Heart right ventricle (tissue), 16 donors: ENCODE results near the gene ATXN7L1. TPM values are rescaled to one million over a fixed set of nuclear protein-coding genes. Genes with fewer than 3 reads are reported as not detected.

Experiments used
- ATAC-seq, 8 donors: fragments of 200-7000 bp; cut with Tn5 transposase; one replicate each; pipeline ENCODE4 v1.9.1; 2020; ENCODE audit warnings: mild to moderate bottlenecking in 8 of 8, moderate library complexity in 8 of 8, moderate number of reproducible peaks in 1 of 8
- DNase-seq, 2 donors: peaks; one replicate each; pipeline ENCODE4 v3.0.0-alpha.2; 2020
- H3K27ac ChIP-seq, 10 donors: fragments of 200-600 bp; sonication (generic) in 2 of 10; one replicate each; pipeline versions ENCODE4 v1.5.0 to v1.8.0; 2020 to 2022; ENCODE audit warnings: mild to moderate bottlenecking in 3 of 10
- H3K27me3 ChIP-seq, 7 donors: fragments of 200-600 bp; one replicate each; pipeline ENCODE4 v1.8.0; 2021 to 2022; ENCODE audit warnings: mild to moderate bottlenecking in 2 of 7
- H3K36me3 ChIP-seq, 9 donors: fragments of 200-600 bp; sonication (generic) in 1 of 9; one replicate each; pipeline versions ENCODE4 v1.5.0 to v1.8.0; 2020 to 2022; ENCODE audit warnings: mild to moderate bottlenecking in 2 of 9
- H3K4me1 ChIP-seq, 9 donors: fragments of 200-600 bp; sonication (generic) in 1 of 9; one replicate each; pipeline versions ENCODE4 v1.5.0 to v1.8.0; 2020 to 2022; ENCODE audit warnings: mild to moderate bottlenecking in 4 of 9
- H3K4me3 ChIP-seq, 10 donors: fragments of 200-600 bp; sonication (generic) in 2 of 10; one replicate each; pipeline versions ENCODE4 v1.5.0 to v1.8.0; 2020 to 2022; ENCODE audit warnings: mild to moderate bottlenecking in 7 of 10, moderate library complexity in 2 of 10
- H3K9me3 ChIP-seq, 11 donors: fragments of 200-600 bp in 10 of 11; sonication (generic) in 2 of 11; one replicate each; pipeline versions ENCODE4 v1.5.0 to v1.8.0; 2013 to 2022; ENCODE audit warnings: mild to moderate bottlenecking in 2 of 11, control low read depth in 1 of 11, moderate library complexity in 1 of 11
- whole genome bisulfite sequencing, 2 donors: extraction: QIAGEN DNeasy Blood & Tissue Kit; methylation state at CpG; one replicate each; pipeline ENCODE4 v1.1.7; 2013; ENCODE audit warnings: inconsistent platforms in 1 of 2; 5-methylcytosine and 5-hydroxymethylcytosine counted together
- intact Hi-C, 10 donors: fragments of 100-400 bp; cut with DNase I; formaldehyde crosslinking; loops; one replicate each; pipeline versions ENCODE4 v1.11.1 to v1.14.2; 2022
- polyA plus RNA-seq, 2 donors: library from polyadenylated mRNA; stranded (reverse); fragments of 200-250 nt; gene quantifications; one replicate each; pipeline ENCODE4 v1.2.3, GENCODE V29; 2013
- total RNA-seq, 10 donors: library from RNA; stranded (reverse); fragmentation: NEBNext Ultra II Directional in 3 of 10; extraction: Animal tissue kit (Norgen Biotek cat#: 25700) in 3 of 10; gene quantifications; one replicate each; pipeline versions ENCODE4 v1.2.1 to v1.2.4, GENCODE V29; 2021 to 2023
- TF ChIP-seq, protein P1 (sequence below), 9 donors: fragments of 200-600 bp; sonication (generic) in 2 of 9; IDR thresholded peaks; one replicate each; pipeline versions ENCODE4 v1.5.0 to v1.8.0; 2021 to 2022; ENCODE audit warnings: antibody characterized with exemption in 9 of 9, mild to moderate bottlenecking in 5 of 9, moderate library complexity in 1 of 9
- donor health status: Arrhythmogenic right ventricular cardiomyopathy.
- donor health status: ischemic (EF 13 %, LVEDD 7.1; RV severe dilation, severe dysfunction).
- donor health status: healthy with polysubstance abuse.
- donor health status: DM: no; HTN: yes; CAD: no.
- donor health status: DM: no; HTN: no; CAD: no.
- donor health status: ischemic (EF 25% LVEDD 6.9; RV normal size, moderate dysfunction).
- donor health status: ischemic (EF 25% LVEDD 5.7; RV mildly dilated, moderate dysfunction).
- donor health status: healthy.
- donor health status: DM: yes; HTN: yes; CAD: no.
- donor health status: Ischemic cardiomyopathy.
- donor health status: ischemic (EF 35%, LVEDD 5.7; RV mildly dilated, moderate dysfunction).
- donor health status: nonischemic (EF 11% LVEDD 7.7; RV severe dilation, severe dysfunction).
- donor health status: DM: yes; HTN: yes; CAD: no.
- donor health status: PGD.
- donor health status: ischemic (EF 29% LVEDD 5.4; RV normal size, mild dysfunction).
- donor health status: nonischemic (EF 23%, LVEDD 6.1; RV moderate dilation, normal function).

Gene ATXN7L1
- total and polyA plus RNA-seq, 12 donors = 1.7 to 7.2 (median 5.4) TPM

DNA sequence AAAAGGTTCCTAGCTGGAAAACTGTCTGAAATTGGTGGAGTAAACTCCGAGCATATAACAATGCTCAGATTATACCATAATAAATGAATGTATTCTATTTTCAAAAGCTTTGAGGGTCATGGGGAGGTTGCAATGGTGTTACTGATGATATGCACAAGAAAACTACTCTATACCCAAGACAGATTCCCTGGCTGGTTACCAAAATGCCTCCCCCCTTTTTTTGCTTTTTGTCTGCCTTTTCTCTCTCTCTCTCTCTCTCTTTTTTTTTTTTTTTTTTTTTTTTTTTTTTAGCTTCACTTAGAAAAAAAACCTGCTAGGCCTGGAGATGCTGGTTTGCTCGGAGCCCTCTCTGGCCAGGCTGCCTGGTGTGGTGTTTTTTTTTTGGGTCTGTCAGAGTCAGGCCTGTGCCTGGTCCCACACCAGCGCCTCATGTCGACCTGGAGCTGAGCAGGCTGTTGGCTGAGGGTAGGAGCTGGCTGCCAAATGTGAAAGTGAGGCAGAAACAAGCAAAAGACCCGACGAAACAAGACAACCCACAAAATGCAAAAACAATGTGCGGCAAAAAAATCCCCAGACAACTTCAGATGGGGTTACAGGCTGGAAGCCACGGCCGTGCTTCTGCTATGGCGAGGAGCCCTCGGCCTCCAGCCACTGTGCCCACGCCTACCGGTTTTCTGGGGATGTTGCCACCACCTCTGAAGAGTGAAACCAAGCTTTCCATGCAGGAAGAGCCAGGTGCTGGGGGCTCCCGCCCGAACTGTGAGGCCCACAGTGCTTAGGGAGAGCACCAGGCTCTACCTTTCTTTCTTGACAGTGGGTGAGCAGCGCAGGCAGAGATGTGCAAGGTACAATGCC lies 235.2 kb downstream of the ATXN7L1 start:
- DNase-seq (no peak), ATAC-seq (no peak)
- TF ChIP-seq, protein P1, sequence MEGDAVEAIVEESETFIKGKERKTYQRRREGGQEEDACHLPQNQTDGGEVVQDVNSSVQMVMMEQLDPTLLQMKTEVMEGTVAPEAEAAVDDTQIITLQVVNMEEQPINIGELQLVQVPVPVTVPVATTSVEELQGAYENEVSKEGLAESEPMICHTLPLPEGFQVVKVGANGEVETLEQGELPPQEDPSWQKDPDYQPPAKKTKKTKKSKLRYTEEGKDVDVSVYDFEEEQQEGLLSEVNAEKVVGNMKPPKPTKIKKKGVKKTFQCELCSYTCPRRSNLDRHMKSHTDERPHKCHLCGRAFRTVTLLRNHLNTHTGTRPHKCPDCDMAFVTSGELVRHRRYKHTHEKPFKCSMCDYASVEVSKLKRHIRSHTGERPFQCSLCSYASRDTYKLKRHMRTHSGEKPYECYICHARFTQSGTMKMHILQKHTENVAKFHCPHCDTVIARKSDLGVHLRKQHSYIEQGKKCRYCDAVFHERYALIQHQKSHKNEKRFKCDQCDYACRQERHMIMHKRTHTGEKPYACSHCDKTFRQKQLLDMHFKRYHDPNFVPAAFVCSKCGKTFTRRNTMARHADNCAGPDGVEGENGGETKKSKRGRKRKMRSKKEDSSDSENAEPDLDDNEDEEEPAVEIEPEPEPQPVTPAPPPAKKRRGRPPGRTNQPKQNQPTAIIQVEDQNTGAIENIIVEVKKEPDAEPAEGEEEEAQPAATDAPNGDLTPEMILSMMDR (IDR thresholded peaks at IDR 0.05) = no peak
- Histone ChIP-seq H3K4me1 (peaks cover 0 to 6% (median 0%) of the 10 kb centered on the region in 9 donors), H3K27me3 (no peaks in the 10 kb centered on the region), H3K4me3 (no peak overlapping the region), H3K27ac (no peak overlapping the region), H3K9me3 (no peaks in the 10 kb centered on the region), H3K36me3 (peaks cover 0 to 74% (median 18%) of the 10 kb centered on the region in 9 donors)
- 94% methylated on average over 16 of the region's 16 CpGs for WGBS, 2 donors
- intact Hi-C loops = no loop called here

DNA sequence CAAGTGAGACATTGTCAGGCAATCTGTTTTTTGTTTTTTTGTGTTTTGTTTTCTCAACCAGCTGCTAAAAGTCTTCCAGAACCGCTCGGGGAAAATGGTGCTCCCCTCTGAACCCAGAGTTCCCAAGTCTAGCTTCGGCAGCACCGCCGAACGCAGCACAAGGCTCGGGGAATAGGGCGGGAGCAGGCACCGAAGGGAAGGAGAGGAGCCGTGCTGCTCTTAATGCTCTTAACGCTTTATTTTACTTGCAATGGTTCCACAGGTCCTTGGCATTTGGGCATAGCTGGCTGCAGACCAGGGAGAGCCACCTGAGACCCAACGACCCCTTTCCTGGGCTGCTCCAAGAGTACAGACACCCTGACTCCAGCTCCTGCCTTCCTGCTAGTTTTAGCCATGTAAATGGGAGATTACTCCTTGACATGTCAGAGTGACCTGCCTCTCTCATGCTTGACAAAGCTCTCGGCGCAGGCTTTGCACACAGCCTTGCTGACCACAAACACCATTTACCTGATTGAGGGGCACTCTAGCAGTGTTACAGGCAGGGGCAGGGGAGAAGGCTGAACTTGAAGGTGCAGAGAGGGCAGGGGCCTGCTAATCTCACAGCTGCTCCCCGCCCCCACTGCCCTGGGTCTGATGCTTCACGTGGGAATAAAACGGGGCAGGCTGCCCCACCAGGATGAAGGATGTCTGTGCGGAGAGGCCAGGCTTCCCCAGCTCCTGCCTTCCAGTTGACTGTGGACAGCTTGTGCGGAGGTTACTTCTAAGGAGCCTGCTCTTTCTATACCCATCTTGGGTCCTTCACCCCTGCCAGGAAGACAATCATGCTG lies 236.5 kb downstream of the ATXN7L1 start:
- no peak overlapping the region for H3K4me3 ChIP-seq
- H3K27ac ChIP-seq = no peak overlapping the region
- H3K27me3 ChIP-seq = no peaks in the 10 kb centered on the region
- intact Hi-C loops = no loop called here
- peaks cover 0 to 6% (median 0%) of the 10 kb centered on the region in 9 donors for H3K4me1 ChIP-seq
- H3K36me3 ChIP-seq = peaks cover 0 to 87% (median 18%) of the 10 kb centered on the region in 9 donors
- DNase-seq (no peak), ATAC-seq (no peak)
- no peaks in the 10 kb centered on the region for H3K9me3 ChIP-seq
- TF ChIP-seq, protein P1 (IDR thresholded peaks at IDR 0.05) = no peak
- 90 to 91% methylated on average over 19 of the region's 19 CpGs for WGBS, 2 donors

DNA sequence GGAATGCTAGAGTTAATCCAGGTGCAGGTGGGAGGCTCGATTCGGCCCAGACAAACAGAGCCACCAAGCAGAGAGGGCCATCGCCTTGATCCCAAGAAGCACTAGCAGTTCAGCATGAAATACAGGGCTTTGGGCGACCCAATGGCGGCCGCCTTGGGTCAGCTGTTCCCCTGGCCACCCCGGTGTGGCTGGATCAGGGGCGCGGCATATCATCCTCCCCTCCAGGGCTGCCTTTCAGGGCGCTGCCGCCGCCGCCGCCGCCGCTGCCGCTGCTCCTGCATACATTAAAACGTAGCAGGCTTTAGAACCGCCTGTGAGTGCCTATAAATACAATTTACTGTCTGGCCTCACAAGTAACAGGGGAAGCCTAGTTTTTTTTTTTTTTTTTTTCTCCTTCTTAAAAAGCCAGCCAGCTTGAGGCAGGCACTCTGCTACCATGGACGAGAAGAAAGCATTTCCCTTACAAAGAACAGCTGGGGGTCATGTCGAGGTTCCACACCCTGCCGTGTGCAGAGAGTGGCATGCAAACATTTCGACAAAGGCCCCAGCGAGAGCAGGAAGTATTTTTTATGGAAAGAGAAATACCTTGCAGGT lies 237.4 kb downstream of the ATXN7L1 start:
- no peak overlapping the region for H3K27ac ChIP-seq
- H3K4me1 ChIP-seq = peaks cover 0 to 6% (median 0%) of the 10 kb centered on the region in 9 donors
- 81 to 84% methylated on average over 24 of the region's 24 CpGs for WGBS, 2 donors
- peaks cover 0 to 92% (median 18%) of the 10 kb centered on the region in 9 donors for H3K36me3 ChIP-seq
- ATAC-seq (no peak), DNase-seq (no peak)
- no peak overlapping the region for H3K4me3 ChIP-seq
- H3K9me3 ChIP-seq = no peaks in the 10 kb centered on the region
- H3K27me3 ChIP-seq = no peaks in the 10 kb centered on the region
- TF ChIP-seq, protein P1 (IDR thresholded peaks at IDR 0.05) = no peak
- intact Hi-C loops = no loop called here

DNA sequence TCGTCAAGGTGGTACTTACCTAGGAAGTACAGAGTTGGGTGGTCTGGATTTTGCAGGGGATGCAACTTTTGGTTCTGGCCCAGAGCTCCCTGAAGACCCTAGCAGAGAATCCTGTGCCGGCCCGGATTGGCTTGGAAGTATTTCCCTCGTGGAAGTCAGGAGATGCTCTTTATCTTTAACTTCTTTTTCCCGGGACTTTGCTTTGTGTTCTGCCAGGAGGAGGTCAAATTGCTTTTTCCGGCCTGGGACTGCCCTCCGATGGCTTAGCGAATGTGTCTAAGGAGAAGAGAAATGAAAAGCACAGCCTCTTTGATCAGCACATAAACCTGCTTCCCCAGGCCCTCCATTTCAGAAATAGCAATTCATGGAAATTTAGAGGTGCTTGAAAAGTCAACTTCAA lies 238.1 kb downstream of the ATXN7L1 start:
- WGBS, 2 donors = 80 to 84% methylated on average over 8 of the region's 8 CpGs
- DNase-seq = no peak
- no peak overlapping the region for H3K4me3 ChIP-seq
- peaks cover 0 to 99% (median 18%) of the 10 kb centered on the region in 9 donors for H3K36me3 ChIP-seq
- ATAC-seq = no peak
- H3K9me3 ChIP-seq = no peaks in the 10 kb centered on the region
- no peak overlapping the region for H3K27ac ChIP-seq
- intact Hi-C loops = no loop called here
- TF ChIP-seq, protein P1 (IDR thresholded peaks at IDR 0.05) = no peak
- no peaks in the 10 kb centered on the region for H3K27me3 ChIP-seq
- no peaks in the 10 kb centered on the region for H3K4me1 ChIP-seq
